Measurements from ENCODE around the gene RNF168.

- TF ChIP-seq CTCF (IDR thresholded peaks at IDR 0.05; ENCODE audit: poor library complexity, severe bottlenecking) = no peak
- TF ChIP-seq TAF1 (IDR thresholded peaks at IDR 0.05; ENCODE audit: low read depth) = no peak
Observed at GRCh38 chr3:196454935-196455334, 48.6 kb downstream of the RNF168 start.
